Gastroesophageal sphincter (tissue), 4 donors: ENCODE results near the gene CXCR5. TPM values are rescaled to one million over a fixed set of nuclear protein-coding genes. Genes with fewer than 3 reads are reported as not detected.
A peak's percentile ranks its signal among the peaks of the same experiment; 100 is the strongest.

Source experiments
- ATAC-seq: fragments of 150-250 bp; one replicate; pipeline ENCODE4 v1.9.1; 2016; ENCODE audit warnings: mild to moderate bottlenecking, moderate library complexity
- H3K27ac ChIP-seq, 4 donors: fragments of 200-600 bp; sonication (generic) in 3 of 4; 1 replicate in 3 of 4; 2 replicates in 1 of 4; pipeline ENCODE4 v1.5.1; 2016 to 2019
- H3K27me3 ChIP-seq: fragments of 200-600 bp; sonication (generic); one replicate; pipeline ENCODE4 v1.5.1; 2019
- H3K36me3 ChIP-seq, 2 donors: fragments of 200-600 bp; sonication (generic); one replicate each; pipeline ENCODE4 v1.5.1; 2019; ENCODE audit warnings: control low read depth in 1 of 2
- H3K4me1 ChIP-seq, 3 donors: fragments of 200-600 bp; sonication (generic); 1 replicate in 2 of 3; 2 replicates in 1 of 3; pipeline ENCODE4 v1.5.1; 2016 to 2019; ENCODE audit warnings: control low read depth in 2 of 3
- H3K4me3 ChIP-seq, 2 donors: fragments of 200-600 bp; sonication (generic); one replicate each; pipeline ENCODE4 v1.5.1; 2019; ENCODE audit warnings: mild to moderate bottlenecking in 1 of 2, moderate library complexity in 1 of 2
- H3K9me3 ChIP-seq, 3 donors: fragments of 200-600 bp; sonication (generic); one replicate each; pipeline ENCODE4 v1.5.1; 2017 to 2019; ENCODE audit warnings: control low read depth in 2 of 3
- EP300 ChIP-seq: sonication (generic); formaldehyde crosslinking; IDR thresholded peaks from one replicate; pipeline ENCODE4 v1.6.1; 2017; ENCODE audit warnings: antibody characterized with exemption, mild to moderate bottlenecking
- POLR2A ChIP-seq, 2 donors: fragments of 450-650 bp; IDR thresholded peaks; one replicate each; pipeline ENCODE4 v1.6.1; 2017; ENCODE audit warnings: antibody characterized with exemption in 2 of 2, mild to moderate bottlenecking in 2 of 2, moderate library complexity in 1 of 2
- POLR2AphosphoS5 ChIP-seq: sonication (generic); formaldehyde crosslinking; IDR thresholded peaks from one replicate; pipeline ENCODE4 v1.6.1; 2017; ENCODE audit warnings: antibody characterized with exemption
- WGBS, 2 donors: methylation state at CpG; one replicate each; pipeline ENCODE4 v1.1.5; 2018; ENCODE audit warnings: low coverage in 1 of 2; 5-methylcytosine and 5-hydroxymethylcytosine counted together
- total RNA-seq, 4 donors: library from RNA; depleted of rRNA; stranded (reverse); fragments of >200 nt; gene quantifications; one replicate each; pipeline ENCODE4 v1.1.0, GENCODE V29; 2016
- TF ChIP-seq, protein P1 (sequence below), 4 experiments: fragments of 200-600 bp in 2 of 4; fragments of 450-650 bp in 2 of 4; sonication (generic) in 1 of 4; IDR thresholded peaks; one replicate each; pipeline ENCODE4 v1.5.1; 2017 to 2019; ENCODE audit warnings: antibody characterized with exemption in 4 of 4, mild to moderate bottlenecking in 2 of 4, moderate library complexity in 2 of 4

The CXCR5 gene
- total RNA-seq, 4 donors from 2014 or later = 0.08 TPM; not detected in 3

DNA sequence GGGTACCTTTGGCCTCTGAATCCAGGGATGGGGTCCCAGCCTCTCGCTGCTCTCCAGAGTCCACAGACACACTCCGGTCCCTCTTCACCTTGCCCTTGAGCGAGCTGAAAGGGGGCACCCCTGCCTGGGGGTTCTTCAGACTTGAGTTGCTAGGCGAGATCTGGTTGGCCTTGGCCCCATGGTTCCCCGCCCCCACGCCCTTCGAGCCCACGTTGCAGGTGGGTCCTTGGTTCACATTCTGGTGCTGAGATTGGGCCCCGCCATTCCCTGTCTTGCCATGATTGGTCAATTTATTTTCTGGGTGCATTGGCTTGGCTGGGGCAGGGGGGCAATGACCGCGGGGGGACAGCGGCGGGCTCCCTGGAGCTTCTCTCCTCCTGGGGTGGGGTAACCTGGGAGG, 24.6 kb downstream of the CXCR5 start:
- ATAC-seq = no peak
- TF ChIP-seq EP300 = no peak
- no peak for TF ChIP-seq POLR2A (IDR thresholded peaks at IDR 0.05)
- TF ChIP-seq, protein P1, sequence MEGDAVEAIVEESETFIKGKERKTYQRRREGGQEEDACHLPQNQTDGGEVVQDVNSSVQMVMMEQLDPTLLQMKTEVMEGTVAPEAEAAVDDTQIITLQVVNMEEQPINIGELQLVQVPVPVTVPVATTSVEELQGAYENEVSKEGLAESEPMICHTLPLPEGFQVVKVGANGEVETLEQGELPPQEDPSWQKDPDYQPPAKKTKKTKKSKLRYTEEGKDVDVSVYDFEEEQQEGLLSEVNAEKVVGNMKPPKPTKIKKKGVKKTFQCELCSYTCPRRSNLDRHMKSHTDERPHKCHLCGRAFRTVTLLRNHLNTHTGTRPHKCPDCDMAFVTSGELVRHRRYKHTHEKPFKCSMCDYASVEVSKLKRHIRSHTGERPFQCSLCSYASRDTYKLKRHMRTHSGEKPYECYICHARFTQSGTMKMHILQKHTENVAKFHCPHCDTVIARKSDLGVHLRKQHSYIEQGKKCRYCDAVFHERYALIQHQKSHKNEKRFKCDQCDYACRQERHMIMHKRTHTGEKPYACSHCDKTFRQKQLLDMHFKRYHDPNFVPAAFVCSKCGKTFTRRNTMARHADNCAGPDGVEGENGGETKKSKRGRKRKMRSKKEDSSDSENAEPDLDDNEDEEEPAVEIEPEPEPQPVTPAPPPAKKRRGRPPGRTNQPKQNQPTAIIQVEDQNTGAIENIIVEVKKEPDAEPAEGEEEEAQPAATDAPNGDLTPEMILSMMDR (IDR thresholded peaks at IDR 0.05) = no peak
- Histone ChIP-seq H3K4me3 (no peak overlapping the region), H3K36me3 (peaks cover 0 to 53% of the 10 kb centered on the region in 2 donors), H3K27ac (peak overlapping the region in 3 of 4 donors; percentile 93 to 98 (median 97)), H3K4me1 (peaks cover 18 to 83% (median 51%) of the 10 kb centered on the region in 3 donors), H3K9me3 (no peaks in the 10 kb centered on the region), H3K27me3 (no peaks in the 10 kb centered on the region)
- WGBS, 2 donors = 62 to 70% methylated on average over 4 to 6 of the region's 13 CpGs

- TF ChIP-seq POLR2A (IDR thresholded peaks at IDR 0.05) (peak; percentile 56), EP300 (no peak), POLR2AphosphoS5 (peak; percentile 91)
- TF ChIP-seq, protein P1 (IDR thresholded peaks at IDR 0.05) = no peak
- peak; percentile 63 for ATAC-seq
- no peaks in the 10 kb centered on the region for H3K9me3 ChIP-seq
Measured at GRCh38 chr11:118908901-118909618, 25.4 kb downstream of the CXCR5 start.

DNA sequence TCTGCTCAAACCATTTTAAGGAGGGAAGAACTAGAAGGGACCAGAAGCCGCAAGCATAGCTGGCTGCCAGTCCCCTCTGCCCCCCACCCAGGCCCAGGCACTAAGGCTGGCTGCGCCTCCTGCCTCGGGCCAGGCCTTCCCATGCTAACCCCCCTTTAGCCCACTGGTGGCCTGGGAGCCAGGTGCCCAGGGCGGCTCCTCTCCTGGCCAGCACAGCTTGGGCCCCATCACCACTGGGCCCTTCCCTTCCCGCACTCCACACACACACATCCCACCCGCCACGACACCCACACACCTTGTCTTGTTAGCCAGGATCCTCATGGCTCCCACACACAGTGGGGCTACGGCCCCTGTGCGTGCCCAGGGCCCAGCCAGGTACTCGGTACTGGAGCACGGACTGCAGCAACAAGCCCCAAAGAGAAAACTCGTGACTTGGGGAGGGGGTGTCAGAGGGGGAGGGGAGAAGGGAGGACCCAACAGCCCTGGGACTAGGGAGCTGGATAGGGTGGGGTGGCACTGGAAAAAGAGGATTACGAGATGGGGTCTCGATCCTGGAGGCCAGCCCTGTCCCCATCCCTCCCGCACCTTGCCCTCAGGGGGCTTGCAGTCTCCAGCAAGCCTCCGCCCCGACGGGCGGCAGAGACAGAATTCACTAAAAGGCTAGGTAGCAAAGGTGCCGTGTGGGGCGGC, 26.1 kb downstream of the CXCR5 start:
- Histone ChIP-seq H3K9me3 (no peaks in the 10 kb centered on the region), H3K27ac (peak overlapping the region; percentile 90 to 98 (median 95)), H3K36me3 (peaks cover 0 to 38% of the 10 kb centered on the region in 2 donors), H3K4me3 (peak overlapping the region; percentile 31 to 52), H3K4me1 (peaks cover 26 to 86% (median 66%) of the 10 kb centered on the region in 3 donors), H3K27me3 (no peaks in the 10 kb centered on the region)
- no peak for ATAC-seq
- TF ChIP-seq, protein P1 (IDR thresholded peaks at IDR 0.05) = peak in 1 of 4 experiments; percentile 1
- no peak for TF ChIP-seq POLR2A (IDR thresholded peaks at IDR 0.05)
- 20 to 30% methylated on average over 1 to 2 of the region's 21 CpGs for WGBS, 2 donors

More at GRCh38 chr11:118908901-118909618, 25.4 kb downstream of the CXCR5 start:
- Histone ChIP-seq H3K4me1 (peaks cover 23 to 84% (median 59%) of the 10 kb centered on the region in 3 donors), H3K27ac (peak overlapping the region; percentile 90 to 98 (median 95)), H3K36me3 (peaks cover 0 to 45% of the 10 kb centered on the region in 2 donors), H3K4me3 (peak overlapping the region; percentile 31 to 52), H3K27me3 (no peaks in the 10 kb centered on the region)
- 0% methylated on average over 2 of the region's 17 CpGs; no CpG with 5 or more reads in 1 of the 2 donors for WGBS, 2 donors

DNA sequence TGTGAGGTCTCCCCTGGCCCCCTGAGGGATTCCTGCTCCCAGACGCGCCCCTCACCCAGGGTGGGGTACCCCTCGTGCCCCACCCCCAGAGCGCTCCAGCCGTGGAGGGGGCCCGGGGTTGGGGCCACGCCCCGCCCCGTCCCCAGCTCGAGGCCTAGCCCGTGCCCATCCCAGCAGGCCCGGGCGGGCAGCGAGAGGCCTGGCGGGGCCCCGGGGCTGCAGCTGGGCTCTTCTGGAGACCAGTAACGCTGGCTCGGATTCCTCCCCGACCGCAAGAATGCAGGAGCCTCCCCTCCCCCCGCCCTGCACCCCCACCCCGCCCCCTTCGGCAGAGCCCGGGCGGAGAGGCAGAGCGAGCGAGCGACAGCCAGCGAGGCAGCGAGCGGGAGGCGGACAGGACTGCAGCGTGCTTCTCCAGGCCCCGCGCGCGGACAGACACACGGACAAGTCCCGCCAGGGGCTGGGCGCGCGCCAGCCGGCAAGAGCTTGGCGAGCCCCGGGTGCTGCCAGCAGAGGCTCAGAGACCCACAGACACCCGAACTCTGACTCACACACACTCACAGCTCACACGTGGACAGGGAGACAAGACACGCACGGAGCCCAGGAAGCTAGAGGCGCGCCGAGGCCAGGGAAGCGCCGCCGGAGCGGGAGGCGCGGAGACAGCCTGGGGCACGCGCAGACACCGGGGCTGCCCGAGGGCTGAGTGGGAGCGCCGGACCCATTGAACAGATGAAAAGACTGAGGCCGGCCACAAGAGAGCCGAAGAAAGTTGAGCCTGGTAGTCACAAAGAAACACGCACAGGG, 26.8 kb downstream of the CXCR5 start:
- peak overlapping the region; percentile 90 to 98 (median 95) for H3K27ac ChIP-seq
- no peaks in the 10 kb centered on the region for H3K9me3 ChIP-seq
- TF ChIP-seq POLR2AphosphoS5 (peak; percentile 74), POLR2A (IDR thresholded peaks at IDR 0.05) (peak in 1 of 2 donors; percentile 44), EP300 (no peak)
- TF ChIP-seq, protein P1 (IDR thresholded peaks at IDR 0.05) = peak in 1 of 4 experiments; percentile 26
- ATAC-seq = peak; percentile 50
- no peaks in the 10 kb centered on the region for H3K27me3 ChIP-seq
- H3K36me3 ChIP-seq = peaks cover 0 to 30% of the 10 kb centered on the region in 2 donors
- peaks cover 30 to 93% (median 73%) of the 10 kb centered on the region in 3 donors for H3K4me1 ChIP-seq
- peak overlapping the region; percentile 31 to 52 for H3K4me3 ChIP-seq
- WGBS, 2 donors = 4% methylated on average over 8 of the region's 67 CpGs; no CpG with 5 or more reads in 1 of the 2 donors
